GM12873 (cell line): ENCODE measurements around the gene FBXL7.

ENCODE experiments used
- CTCF ChIP-seq: IDR thresholded peaks from 2 replicates; pipeline ENCODE4 v1.5.1; 2012; ENCODE audit warnings: low read depth, mild to moderate bottlenecking, moderate library complexity, low read length, control low read depth; ENCODE audit not compliant: insufficient read depth; ENCODE audit errors: missing control alignments

The FBXL7 gene

GRCh38 chr5:15585841-15586591, 86.0 kb downstream of the FBXL7 start:
- no peak for TF ChIP-seq CTCF

GRCh38 chr5:15587916-15588315, 87.9 kb downstream of the FBXL7 start:
- TF ChIP-seq CTCF, result no peak

GRCh38 chr5:15592728-15593127, 92.7 kb downstream of the FBXL7 start:
- no peak for TF ChIP-seq CTCF

- no peak for TF ChIP-seq CTCF
Observed at GRCh38 chr5:15594977-15595568, 95.1 kb downstream of the FBXL7 start.

- TF ChIP-seq CTCF, result no peak
Observed at GRCh38 chr5:15595929-15596328, 95.9 kb downstream of the FBXL7 start.

- no peak for TF ChIP-seq CTCF
Observed at GRCh38 chr5:15596936-15597335, 97.0 kb downstream of the FBXL7 start.

- TF ChIP-seq CTCF, result no peak
Observed at GRCh38 chr5:15597804-15598203, 97.8 kb downstream of the FBXL7 start.
